ENCODE data around the gene CCDC71.

The CCDC71 gene

GRCh38 chr3:49166752-49167556 is 823 bp upstream of the CCDC71 start:
- DNase-seq, result no peak

- DNase-seq, result no peak
These were observed 979 bp downstream of the CCDC71 start for GRCh38 chr3:49164983-49165720.

GRCh38 chr3:49163609-49164008 is 2.5 kb downstream of the CCDC71 start:
- DNase-seq, result no peak

- no peak for DNase-seq
These were observed 3.2 kb downstream of the CCDC71 start for GRCh38 chr3:49162751-49163419.

GRCh38 chr3:49161808-49162530 is 4.2 kb downstream of the CCDC71 start:
- no peak for DNase-seq

- no peak for DNase-seq
These were observed 4.9 kb downstream of the CCDC71 start for GRCh38 chr3:49161197-49161596.

- DNase-seq, result no peak
These were observed 7.3 kb downstream of the CCDC71 start for GRCh38 chr3:49158792-49159191.

- no peak for DNase-seq
These were observed 7.9 kb downstream of the CCDC71 start for GRCh38 chr3:49158103-49158709.

GRCh38 chr3:49157289-49157688 is 8.8 kb downstream of the CCDC71 start:
- DNase-seq, result no peak

GRCh38 chr3:49153349-49153912 is 12.7 kb downstream of the CCDC71 start:
- no peak for DNase-seq

GRCh38 chr3:49151610-49152009 is 14.5 kb downstream of the CCDC71 start:
- DNase-seq, result no peak

- no peak for DNase-seq
These were observed 18.0 kb downstream of the CCDC71 start for GRCh38 chr3:49148159-49148558.

GRCh38 chr3:49140080-49140479 is 26.1 kb downstream of the CCDC71 start:
- no peak for DNase-seq

GRCh38 chr3:49135499-49135898 is 30.6 kb downstream of the CCDC71 start:
- no peak for DNase-seq

GRCh38 chr3:49134471-49135265 is 31.5 kb downstream of the CCDC71 start:
- DNase-seq, result no peak

GRCh38 chr3:49133226-49133951 is 32.7 kb downstream of the CCDC71 start:
- DNase-seq, result peak; percentile 64

- no peak for DNase-seq
These were observed 33.5 kb downstream of the CCDC71 start, which contains the start of gene LAMB2 for GRCh38 chr3:49132437-49133225. TSS of gene LAMB2 (minus strand) at chr3:49133050. CDS start at chr3:49132867, 183 bp downstream.

- DNase-seq, result no peak
These were observed 34.1 kb downstream of the CCDC71 start for GRCh38 chr3:49132073-49132436.

GRCh38 chr3:49131576-49131975 is 34.6 kb downstream of the CCDC71 start:
- no peak for DNase-seq

- DNase-seq, result no peak
These were observed 35.1 kb downstream of the CCDC71 start for GRCh38 chr3:49131040-49131439.

All from NCI-H1048 (cell line).